Measurements from ENCODE around the gene CDIPT. TPM values are rescaled to one million over a fixed set of nuclear protein-coding genes. Genes with fewer than 3 reads are reported as not detected.

CDIPT gene
- total RNA-seq, 3 donors from 2014 or later (not counting 1 experiment from before 2014, with no cell fraction given), result 42.3 to 66.9 (median 53.0) TPM

- peaks cover 78% of the 10 kb centered on the region for H3K4me1 ChIP-seq (ENCODE audit: control insufficient read depth, insufficient read depth, low read length)
- Mint-ChIP-seq H3K4me1 (peaks cover 56 to 70% of the 10 kb centered on the region in 2 donors), H3K27me3 (ENCODE audit: low read depth in 2 of 2) (no peaks in the 10 kb centered on the region), H3K27ac (peak overlapping the region; percentile 93 to 96), H3K36me3 (peaks cover 5% of the 10 kb centered on the region), H3K9me3 (no peaks in the 10 kb centered on the region), H3K4me3 (peak overlapping the region; percentile 94)
- no peaks in the 10 kb centered on the region for H3K27me3 ChIP-seq (ENCODE audit: control insufficient read depth, insufficient read depth, low read length)
- H3K36me3 ChIP-seq (ENCODE audit: control insufficient read depth, insufficient read depth, low read length), result peaks cover 13% of the 10 kb centered on the region
- ATAC-seq (peak; percentile 63 to 75 (median 72)), DNase-seq (peak; percentile 49 to 74)
- intact Hi-C loops (cut with micrococcal nuclease), result no loop called here
- no peaks in the 10 kb centered on the region for H3K9me3 ChIP-seq (ENCODE audit: control insufficient read depth, insufficient read depth, low read length)
- TF ChIP-seq, protein P1, sequence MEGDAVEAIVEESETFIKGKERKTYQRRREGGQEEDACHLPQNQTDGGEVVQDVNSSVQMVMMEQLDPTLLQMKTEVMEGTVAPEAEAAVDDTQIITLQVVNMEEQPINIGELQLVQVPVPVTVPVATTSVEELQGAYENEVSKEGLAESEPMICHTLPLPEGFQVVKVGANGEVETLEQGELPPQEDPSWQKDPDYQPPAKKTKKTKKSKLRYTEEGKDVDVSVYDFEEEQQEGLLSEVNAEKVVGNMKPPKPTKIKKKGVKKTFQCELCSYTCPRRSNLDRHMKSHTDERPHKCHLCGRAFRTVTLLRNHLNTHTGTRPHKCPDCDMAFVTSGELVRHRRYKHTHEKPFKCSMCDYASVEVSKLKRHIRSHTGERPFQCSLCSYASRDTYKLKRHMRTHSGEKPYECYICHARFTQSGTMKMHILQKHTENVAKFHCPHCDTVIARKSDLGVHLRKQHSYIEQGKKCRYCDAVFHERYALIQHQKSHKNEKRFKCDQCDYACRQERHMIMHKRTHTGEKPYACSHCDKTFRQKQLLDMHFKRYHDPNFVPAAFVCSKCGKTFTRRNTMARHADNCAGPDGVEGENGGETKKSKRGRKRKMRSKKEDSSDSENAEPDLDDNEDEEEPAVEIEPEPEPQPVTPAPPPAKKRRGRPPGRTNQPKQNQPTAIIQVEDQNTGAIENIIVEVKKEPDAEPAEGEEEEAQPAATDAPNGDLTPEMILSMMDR (IDR thresholded peaks at IDR 0.05), result no peak
- peak overlapping the region; percentile 52 for H3K4me3 ChIP-seq (ENCODE audit: low read length)
- WGBS (ENCODE audit: insufficient coverage), result 15% methylated on average over 11 of the region's 11 CpGs
- H3K27ac ChIP-seq (ENCODE audit: low read length), result peak overlapping the region; percentile 93
Observed at GRCh38 chr16:29820730-29821642, 42.0 kb downstream of the CDIPT start.

GRCh38 chr16:29820271-29820701 is 42.7 kb downstream of the CDIPT start, which contains the start of gene MVP:
MVP (plus strand) TSS chr16:29820462; CDS start chr16:29830550, 10,088 bp downstream.
- H3K27ac ChIP-seq (ENCODE audit: low read length), result peak within 1 kb of the TSS; percentile 93
- H3K36me3 ChIP-seq (ENCODE audit: control insufficient read depth, insufficient read depth, low read length), result peaks cover 11% of the 10 kb centered on the region
- peak in 1 of 2 donors; percentile 63 for DNase-seq
- Mint-ChIP-seq H3K27ac (peak within 1 kb of the TSS; percentile 93 to 96), H3K27me3 (ENCODE audit: low read depth in 2 of 2) (no peaks in the 10 kb centered on the region), H3K4me3 (peak within 1 kb of the TSS; percentile 94), H3K4me1 (peaks cover 62 to 71% of the 10 kb centered on the region in 2 donors), H3K36me3 (peaks cover 5% of the 10 kb centered on the region), H3K9me3 (no peaks in the 10 kb centered on the region)
- H3K9me3 ChIP-seq (ENCODE audit: control insufficient read depth, insufficient read depth, low read length), result no peaks in the 10 kb centered on the region
- WGBS (ENCODE audit: insufficient coverage), result 0% methylated on average over 4 of the region's 4 CpGs
- peak within 1 kb of the TSS; percentile 52 for H3K4me3 ChIP-seq (ENCODE audit: low read length)
- H3K4me1 ChIP-seq (ENCODE audit: control insufficient read depth, insufficient read depth, low read length), result peaks cover 73% of the 10 kb centered on the region
- no peak for ATAC-seq
- intact Hi-C loops (cut with micrococcal nuclease), result no loop called here
- TF ChIP-seq, protein P1 (IDR thresholded peaks at IDR 0.05), result no peak
- H3K27me3 ChIP-seq (ENCODE audit: control insufficient read depth, insufficient read depth, low read length), result no peaks in the 10 kb centered on the region

DNA sequence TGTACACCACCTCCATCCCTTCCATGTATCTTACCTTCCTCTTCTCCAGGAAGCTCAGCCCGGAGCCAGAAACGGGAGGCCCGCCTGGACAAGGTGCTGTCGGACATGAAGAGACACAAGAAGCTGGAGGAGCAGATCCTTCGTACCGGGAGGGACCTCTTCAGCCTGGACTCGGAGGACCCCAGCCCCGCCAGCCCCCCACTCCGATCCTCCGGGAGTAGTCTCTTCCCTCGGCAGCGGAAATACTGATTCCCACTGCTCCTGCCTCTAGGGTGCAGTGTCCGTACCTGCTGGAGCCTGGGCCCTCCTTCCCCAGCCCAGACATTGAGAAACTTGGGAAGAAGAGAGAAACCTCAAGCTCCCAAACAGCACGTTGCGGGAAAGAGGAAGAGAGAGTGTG is 43.5 kb downstream of the CDIPT start:
- H3K27ac ChIP-seq (ENCODE audit: low read length), result no peak overlapping the region
- no peak for ATAC-seq
- H3K36me3 ChIP-seq (ENCODE audit: control insufficient read depth, insufficient read depth, low read length), result peaks cover 11% of the 10 kb centered on the region
- Mint-ChIP-seq H3K4me3 (peak overlapping the region; percentile 94), H3K9me3 (no peaks in the 10 kb centered on the region), H3K36me3 (peaks cover 5% of the 10 kb centered on the region), H3K27ac (peak overlapping the region; percentile 93 to 96), H3K27me3 (ENCODE audit: low read depth in 2 of 2) (peaks cover 0 to 2% of the 10 kb centered on the region in 2 donors), H3K4me1 (peaks cover 63 to 74% of the 10 kb centered on the region in 2 donors)
- DNase-seq, result no peak
- 91% methylated on average over 15 of the region's 15 CpGs for WGBS (ENCODE audit: insufficient coverage)
- no peaks in the 10 kb centered on the region for H3K9me3 ChIP-seq (ENCODE audit: control insufficient read depth, insufficient read depth, low read length)
- no peak overlapping the region for H3K4me3 ChIP-seq (ENCODE audit: low read length)
- intact Hi-C loops (cut with micrococcal nuclease), result loop anchor here (5.0 kb wide), 1 partner anchor 43 kb away; the partner anchor contains the start of gene CDIPT
- TF ChIP-seq, protein P1 (IDR thresholded peaks at IDR 0.05), result no peak
- no peaks in the 10 kb centered on the region for H3K27me3 ChIP-seq (ENCODE audit: control insufficient read depth, insufficient read depth, low read length)
- H3K4me1 ChIP-seq (ENCODE audit: control insufficient read depth, insufficient read depth, low read length), result peaks cover 74% of the 10 kb centered on the region

Data from natural killer cell (primary cell).